GM19468 (cell line): ENCODE results near the gene PRKCA.

ENCODE experiments used
- ATAC-seq: cut with Tn5 transposase; IDR thresholded peaks from one replicate; pipeline ENCODE4 v1.9.1; 2021; ENCODE audit warnings: mild to moderate bottlenecking, moderate library complexity, moderate number of reproducible peaks; ENCODE audit not compliant: unreplicated experiment; ENCODE audit errors: extremely low read depth

PRKCA gene

GRCh38 chr17:66740226-66740625 is 437.8 kb downstream of the PRKCA start:
- no peak for ATAC-seq

DNA sequence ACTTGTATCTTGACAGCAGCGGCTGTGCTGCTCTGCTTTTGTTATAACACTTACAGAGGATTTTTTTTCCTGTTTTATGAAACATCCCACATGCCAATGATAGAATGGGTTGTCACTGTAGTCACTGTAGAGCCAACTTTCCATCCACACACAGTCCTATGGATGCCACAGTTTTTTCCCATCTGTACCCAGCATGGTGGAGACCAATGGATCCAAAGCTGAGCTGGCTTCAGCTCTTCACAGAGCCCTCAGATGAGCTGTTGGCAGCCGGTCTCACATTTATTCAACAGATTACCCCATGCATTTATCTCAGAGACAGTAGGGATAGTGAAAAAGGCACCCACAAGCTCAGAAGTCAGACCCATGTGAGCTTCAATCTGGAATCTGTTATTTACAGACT is 441.1 kb downstream of the PRKCA start:
- ATAC-seq, result no peak

DNA sequence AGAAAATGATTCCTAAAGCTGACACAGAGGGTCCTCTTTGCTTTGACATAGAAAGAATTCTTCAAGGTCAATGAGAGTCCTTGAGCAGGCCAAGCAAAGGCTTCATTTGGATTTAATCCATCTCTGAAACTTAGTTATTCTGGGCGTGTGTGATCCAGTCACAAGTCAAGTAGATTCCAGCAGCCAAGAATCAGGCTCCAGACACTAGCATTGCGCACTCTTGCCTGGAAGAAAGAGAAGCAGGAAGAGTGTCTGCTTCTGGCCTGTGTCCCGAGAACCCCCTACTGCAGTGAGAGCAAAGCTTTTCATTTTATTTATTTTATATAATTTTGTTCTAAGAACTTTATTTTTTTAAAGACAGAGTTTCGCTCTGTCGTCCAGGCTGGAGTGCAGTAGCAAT is 444.3 kb downstream of the PRKCA start:
- no peak for ATAC-seq

- ATAC-seq, result no peak
Observed at GRCh38 chr17:66747578-66748275, 445.3 kb downstream of the PRKCA start.

DNA sequence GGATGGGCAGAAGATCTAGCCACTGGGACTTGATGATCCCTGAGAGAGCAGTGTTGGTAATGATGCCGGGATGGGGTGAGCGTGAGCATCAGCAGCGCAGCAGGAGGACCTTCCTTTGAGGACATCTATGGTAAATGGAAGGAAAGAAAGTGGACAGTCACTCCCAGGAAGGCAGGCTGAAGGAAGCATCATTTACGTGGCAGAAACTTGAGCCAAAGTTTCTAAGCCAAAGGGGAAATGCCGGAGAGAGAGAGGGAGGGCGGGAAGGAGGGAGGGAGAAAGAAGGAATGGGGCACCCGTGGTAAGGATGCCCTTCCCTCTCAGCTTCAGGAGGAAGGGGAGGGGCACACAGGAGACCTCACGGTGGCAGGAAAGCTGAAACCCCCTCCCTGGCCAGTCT is 446.2 kb downstream of the PRKCA start:
- no peak for ATAC-seq

DNA sequence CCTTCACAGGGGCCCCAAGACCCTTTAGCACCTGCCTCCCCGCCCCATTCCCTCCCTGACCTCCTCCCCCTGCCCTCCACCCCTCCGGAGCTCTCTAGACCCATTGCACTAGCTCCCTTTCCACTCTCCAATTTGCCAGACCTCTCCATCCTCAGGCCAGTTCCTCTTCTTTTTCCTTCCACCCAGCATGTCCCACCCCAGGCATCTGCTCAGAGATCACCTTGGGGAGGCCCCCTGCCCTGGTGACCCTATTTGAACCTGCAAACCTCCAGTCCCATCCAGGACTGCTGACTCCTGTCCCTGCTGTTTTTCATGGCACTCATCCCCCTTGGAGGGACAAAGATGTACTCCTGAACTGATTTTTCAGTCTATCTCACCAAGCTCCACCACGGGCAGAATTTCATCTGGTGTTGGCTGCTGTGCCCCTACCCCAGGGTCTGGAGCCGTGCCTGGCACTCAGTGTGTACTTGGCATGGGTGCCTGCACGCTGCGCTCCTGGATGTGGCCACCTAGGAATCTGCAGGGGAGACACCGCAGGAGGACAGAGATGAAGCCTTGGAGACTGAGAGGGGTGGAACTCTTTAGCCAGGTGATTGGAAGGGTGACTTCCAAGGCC is 446.9 kb downstream of the PRKCA start:
- ATAC-seq, result no peak

DNA sequence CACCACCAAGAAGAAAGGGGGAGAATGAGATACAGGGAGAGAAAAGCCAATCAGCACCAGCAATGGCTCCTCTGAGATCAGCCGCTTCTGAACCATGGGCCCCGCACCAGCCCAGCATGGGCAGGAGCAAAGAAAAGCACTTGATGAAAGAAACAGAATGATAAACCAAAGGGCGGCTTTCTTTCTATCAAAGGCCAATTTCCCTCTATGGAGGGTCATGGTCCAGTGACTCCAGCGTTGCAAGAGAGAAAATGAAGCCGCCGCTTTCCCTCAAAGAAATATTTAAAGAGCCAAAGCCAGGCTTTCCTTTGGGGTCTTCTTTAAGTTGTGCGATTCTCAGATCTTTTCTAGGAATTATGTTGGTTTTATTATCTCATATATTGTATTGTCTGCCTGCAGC is 447.7 kb downstream of the PRKCA start:
- no peak for ATAC-seq

DNA sequence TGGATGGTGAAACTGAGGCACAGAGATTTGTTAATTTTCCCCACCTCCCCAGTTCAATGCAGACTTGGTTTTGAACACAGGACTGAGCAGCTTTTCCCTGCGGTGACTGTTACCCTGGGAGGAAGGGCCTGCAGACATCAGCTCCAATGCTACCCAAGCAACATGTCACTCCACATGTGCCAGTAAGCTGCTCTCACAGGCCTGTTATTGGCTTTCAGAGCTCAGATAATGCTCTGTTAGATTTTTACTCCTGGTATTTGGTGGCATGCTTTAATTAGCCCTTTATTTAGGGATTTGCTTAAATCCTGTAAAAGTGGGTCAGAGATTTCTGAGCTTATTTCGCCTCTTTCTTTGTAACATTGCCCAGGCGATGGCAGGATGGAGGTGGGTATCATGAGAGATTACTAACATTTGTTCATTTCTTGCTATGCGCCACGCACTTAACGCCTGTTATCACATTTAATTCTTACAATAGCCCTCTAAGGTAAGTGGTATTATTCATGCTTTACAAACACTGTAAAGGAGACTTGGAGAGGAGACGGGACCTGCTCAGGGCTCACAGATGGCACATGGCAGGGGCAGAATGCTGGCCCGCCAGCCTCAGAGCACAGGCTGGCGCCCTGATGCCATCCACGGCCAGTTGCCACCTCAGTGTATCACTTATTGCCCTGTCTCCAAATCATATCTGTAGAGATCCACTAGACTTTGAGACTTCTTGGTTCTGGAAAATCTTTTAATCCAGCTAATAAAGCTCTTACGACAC is 448.5 kb downstream of the PRKCA start:
- ATAC-seq, result no peak

DNA sequence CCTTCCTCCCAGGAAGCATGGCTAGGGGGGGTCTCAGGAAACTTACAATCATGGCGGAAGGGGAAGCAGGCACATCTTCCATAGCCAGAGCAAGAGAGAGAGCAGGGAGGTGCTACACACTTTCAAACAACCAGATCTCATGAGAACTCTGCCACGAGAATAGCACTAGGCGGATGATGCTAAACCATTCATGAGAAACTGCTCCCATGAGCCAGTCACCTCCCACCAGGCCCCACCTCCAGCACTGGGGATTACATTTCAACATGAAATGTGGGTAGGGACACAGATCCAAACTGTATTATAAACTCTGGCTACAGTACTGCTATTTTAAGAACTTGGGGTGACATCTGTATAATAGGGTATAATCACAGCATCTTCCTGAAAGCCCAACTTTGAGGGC is 449.4 kb downstream of the PRKCA start:
- no peak for ATAC-seq

DNA sequence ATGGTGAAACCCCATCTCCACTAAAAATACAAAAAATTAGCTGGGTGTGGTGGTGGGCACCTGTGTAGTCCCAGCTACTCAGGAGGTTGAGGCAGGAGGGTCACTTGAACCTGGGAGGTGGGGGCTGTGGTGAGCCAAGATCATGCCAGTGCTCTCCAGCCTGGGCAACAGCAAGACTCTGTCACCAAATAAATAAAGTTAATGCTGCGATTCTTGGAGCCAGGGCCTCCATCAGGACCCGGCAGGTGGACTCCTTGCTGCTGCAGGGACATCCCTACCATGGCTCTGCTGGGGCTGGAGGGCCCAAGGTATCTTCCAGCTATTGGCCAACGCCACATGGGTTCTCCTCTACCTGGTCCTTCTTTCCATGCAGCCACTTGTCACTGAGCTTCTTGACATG is 450.0 kb downstream of the PRKCA start:
- ATAC-seq, result no peak

DNA sequence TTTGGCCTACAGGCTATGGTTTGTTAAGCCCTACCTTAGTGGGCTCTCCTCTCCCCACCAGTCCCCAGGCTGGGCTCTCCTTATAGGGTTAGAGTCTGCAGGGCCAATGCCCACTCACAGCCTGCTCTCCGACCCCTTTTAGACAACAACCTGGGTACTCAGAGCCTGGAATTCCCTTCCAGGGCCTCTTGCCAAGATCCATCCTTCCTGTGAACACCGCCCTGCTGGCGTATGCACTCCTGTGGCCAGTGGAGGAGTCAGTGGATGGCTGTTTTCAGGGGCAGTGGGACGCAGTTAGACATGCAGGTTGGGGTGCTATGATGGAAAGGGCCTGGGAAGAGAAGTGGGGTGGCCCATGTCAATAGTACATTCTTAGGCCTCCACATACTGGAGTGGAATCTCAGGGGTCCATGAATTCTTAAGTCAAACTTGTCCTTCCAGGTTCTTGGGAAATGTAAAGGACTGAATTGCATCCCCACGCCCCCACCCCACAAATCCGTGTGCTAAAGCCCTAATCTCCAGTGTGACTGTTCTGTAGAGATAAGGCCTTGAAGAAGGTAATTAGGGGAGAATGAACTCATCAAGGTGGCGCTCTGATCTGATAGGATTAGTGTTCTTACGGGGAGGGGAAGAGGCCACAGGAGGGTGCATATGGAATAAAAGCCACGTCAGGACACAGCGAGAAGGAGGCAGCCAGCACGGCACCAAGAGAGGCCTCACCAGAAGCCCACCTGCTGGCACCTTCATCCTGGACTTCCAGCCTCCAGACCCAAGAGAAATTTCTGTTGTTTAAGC is 450.9 kb downstream of the PRKCA start:
- no peak for ATAC-seq

- ATAC-seq, result no peak
Observed at GRCh38 chr17:66755101-66755943, 452.9 kb downstream of the PRKCA start.

DNA sequence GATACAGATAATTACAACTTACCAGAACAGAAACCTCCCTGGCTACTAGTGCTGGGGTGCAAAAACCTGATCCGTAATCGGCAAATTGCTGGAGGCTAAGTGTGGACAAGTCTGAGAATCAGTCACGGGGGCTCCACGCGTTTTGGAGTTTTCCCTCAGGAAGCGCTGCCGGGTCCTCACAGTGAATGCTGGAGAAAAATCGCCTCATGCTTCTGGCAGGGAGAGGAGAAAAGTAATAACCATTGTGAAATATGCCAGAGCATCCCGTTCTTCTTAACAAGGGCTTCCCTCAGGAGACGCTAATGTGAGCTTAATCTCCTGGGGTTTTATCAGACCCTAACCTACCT is 453.5 kb downstream of the PRKCA start:
- no peak for ATAC-seq

DNA sequence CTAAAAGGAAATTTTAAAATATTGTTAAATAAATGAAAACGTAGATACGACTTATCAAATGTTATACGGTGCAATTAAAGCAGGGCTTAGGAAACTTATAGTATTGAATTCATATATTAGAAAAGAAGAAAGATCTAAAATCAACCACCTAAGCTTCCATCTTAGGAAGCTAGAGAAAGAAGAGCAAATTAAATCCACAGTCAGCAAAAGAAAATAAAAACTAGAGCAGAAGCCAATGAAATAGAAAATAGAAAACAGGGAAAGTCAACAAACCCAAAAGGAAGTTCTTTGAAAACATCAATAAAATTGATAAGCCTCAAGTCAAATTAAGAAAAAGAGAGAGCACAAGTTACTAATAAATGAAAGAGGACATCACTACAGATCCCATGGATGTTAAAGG is 457.9 kb downstream of the PRKCA start:
- ATAC-seq, result no peak

DNA sequence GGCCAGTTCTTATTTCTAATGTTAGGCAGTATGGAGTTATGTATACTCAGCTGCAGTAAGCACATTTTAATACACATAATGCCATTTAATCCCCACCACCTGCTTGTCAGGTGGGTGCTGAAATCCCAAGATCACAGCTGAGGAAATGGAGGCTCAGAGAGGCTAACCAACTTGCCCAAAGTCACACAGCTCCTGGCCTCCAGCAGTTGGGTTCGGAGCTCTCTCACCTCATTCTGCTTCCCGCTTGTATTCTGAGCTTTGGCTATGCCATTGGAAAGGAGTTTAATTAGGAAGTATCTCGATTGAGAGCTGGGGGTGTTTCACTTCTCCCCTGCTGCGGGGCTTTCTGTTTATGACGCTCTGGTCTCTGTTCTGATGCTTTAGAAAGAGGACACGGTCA is 459.9 kb downstream of the PRKCA start:
- ATAC-seq, result no peak

GRCh38 chr17:66763056-66763455 is 460.6 kb downstream of the PRKCA start:
- ATAC-seq, result no peak

DNA sequence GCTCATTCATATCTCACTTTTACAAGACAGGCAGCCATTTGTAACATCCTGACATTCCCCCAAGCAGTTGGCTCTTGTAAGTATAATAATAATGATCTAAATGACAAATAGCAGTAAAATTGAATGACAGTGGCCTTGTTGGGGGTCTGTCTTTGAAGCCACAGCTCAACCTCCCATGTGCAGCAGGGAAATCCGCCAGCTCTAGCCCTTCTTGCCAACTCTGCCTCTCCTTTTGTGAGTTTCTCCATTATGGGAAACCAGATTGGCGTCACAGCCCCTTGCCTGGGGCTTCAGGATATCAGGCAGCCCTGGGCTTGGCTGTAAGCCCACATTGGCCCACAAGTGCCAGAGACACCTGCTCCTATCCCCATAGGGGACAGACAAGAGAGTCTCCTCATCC is 462.1 kb downstream of the PRKCA start:
- ATAC-seq, result no peak

- no peak for ATAC-seq
Observed at GRCh38 chr17:66767154-66767933, 464.9 kb downstream of the PRKCA start.

DNA sequence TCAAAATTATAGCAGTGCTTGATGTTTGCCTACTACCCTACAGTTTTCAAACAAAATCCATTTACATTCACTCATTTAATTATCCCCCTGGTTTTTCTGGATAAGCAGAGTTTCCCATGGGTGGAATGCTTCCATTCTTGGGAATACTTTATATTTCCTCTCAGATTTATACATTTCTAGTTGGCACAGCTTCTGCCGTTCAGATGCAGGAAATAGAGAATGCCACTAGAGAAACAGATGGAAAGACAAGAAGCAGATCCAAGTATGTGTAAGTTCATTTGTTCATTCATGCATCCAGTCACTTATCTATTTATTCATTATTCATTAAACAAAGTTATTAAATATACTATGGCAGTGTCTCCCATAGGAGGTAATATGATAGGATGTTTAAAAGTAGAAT is 467.5 kb downstream of the PRKCA start:
- ATAC-seq, result no peak
